Measurements from ENCODE around the gene C18orf32.

DNA sequence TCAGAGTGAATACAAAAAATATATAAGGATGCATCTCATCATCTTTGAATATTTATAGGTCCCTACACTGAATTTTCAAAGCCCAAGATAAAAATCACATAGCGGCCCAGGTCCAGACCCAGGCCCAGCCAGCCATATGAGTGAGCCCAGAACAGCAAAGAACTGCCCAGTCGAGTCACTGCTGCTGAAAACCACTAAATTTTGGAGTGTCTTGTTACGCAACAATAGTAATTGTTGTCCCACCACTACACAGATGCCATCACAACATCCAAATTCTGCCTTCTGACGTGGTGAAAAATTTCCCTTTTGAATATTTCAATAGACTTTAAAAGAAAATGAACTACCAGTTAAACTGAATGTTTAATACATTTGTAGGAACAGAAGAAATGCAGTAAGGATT lies 5.7 kb downstream of the C18orf32 start:
- no peak for TF ChIP-seq ZBTB7A (CRISPR knock-in tag; IDR thresholded peaks at IDR 0.05)
- TF ChIP-seq, protein P1, sequence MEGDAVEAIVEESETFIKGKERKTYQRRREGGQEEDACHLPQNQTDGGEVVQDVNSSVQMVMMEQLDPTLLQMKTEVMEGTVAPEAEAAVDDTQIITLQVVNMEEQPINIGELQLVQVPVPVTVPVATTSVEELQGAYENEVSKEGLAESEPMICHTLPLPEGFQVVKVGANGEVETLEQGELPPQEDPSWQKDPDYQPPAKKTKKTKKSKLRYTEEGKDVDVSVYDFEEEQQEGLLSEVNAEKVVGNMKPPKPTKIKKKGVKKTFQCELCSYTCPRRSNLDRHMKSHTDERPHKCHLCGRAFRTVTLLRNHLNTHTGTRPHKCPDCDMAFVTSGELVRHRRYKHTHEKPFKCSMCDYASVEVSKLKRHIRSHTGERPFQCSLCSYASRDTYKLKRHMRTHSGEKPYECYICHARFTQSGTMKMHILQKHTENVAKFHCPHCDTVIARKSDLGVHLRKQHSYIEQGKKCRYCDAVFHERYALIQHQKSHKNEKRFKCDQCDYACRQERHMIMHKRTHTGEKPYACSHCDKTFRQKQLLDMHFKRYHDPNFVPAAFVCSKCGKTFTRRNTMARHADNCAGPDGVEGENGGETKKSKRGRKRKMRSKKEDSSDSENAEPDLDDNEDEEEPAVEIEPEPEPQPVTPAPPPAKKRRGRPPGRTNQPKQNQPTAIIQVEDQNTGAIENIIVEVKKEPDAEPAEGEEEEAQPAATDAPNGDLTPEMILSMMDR (CRISPR knock-in tag; IDR thresholded peaks at IDR 0.05) = no peak
- TF ChIP-seq, protein P2, sequence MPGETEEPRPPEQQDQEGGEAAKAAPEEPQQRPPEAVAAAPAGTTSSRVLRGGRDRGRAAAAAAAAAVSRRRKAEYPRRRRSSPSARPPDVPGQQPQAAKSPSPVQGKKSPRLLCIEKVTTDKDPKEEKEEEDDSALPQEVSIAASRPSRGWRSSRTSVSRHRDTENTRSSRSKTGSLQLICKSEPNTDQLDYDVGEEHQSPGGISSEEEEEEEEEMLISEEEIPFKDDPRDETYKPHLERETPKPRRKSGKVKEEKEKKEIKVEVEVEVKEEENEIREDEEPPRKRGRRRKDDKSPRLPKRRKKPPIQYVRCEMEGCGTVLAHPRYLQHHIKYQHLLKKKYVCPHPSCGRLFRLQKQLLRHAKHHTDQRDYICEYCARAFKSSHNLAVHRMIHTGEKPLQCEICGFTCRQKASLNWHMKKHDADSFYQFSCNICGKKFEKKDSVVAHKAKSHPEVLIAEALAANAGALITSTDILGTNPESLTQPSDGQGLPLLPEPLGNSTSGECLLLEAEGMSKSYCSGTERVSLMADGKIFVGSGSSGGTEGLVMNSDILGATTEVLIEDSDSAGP (CRISPR knock-in tag; IDR thresholded peaks at IDR 0.05; ENCODE audit: borderline replicate concordance) = no peak
- no peak for TF ChIP-seq XBP1 (CRISPR knock-in tag; IDR thresholded peaks at IDR 0.05)
- TF ChIP-seq MEIS2 (CRISPR knock-in tag; IDR thresholded peaks at IDR 0.05) = no peak
- TF ChIP-seq, protein P3, sequence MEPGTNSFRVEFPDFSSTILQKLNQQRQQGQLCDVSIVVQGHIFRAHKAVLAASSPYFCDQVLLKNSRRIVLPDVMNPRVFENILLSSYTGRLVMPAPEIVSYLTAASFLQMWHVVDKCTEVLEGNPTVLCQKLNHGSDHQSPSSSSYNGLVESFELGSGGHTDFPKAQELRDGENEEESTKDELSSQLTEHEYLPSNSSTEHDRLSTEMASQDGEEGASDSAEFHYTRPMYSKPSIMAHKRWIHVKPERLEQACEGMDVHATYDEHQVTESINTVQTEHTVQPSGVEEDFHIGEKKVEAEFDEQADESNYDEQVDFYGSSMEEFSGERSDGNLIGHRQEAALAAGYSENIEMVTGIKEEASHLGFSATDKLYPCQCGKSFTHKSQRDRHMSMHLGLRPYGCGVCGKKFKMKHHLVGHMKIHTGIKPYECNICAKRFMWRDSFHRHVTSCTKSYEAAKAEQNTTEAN (CRISPR knock-in tag; conservative IDR thresholded peaks at IDR 0.05) = no peak
- no peak for TF ChIP-seq HNF1A (IDR thresholded peaks at IDR 0.05; ENCODE audit: low read depth)
- TF ChIP-seq HNF1A (CRISPR knock-in tag; IDR thresholded peaks at IDR 0.05; ENCODE audit: borderline replicate concordance) = no peak
- TF ChIP-seq ZNF775 (CRISPR knock-in tag; IDR thresholded peaks at IDR 0.05; ENCODE audit: borderline replicate concordance) = no peak
- no peak for TF ChIP-seq POLR2A (IDR thresholded peaks at IDR 0.05; ENCODE audit: insufficient read depth in 1 of 2, low read depth in 2 of 2, low read length in 2 of 2)
- TF ChIP-seq ZSCAN25 (CRISPR knock-in tag; IDR thresholded peaks at IDR 0.05) = no peak

Data from HepG2 (cell line).